Measurements from ENCODE around the gene NINJ2. TPM values are rescaled to one million over a fixed set of nuclear protein-coding genes. Genes with fewer than 3 reads are reported as not detected.

Gene NINJ2
- total RNA-seq, 1 donor from 2014 or later: not detected

- Mint-ChIP-seq H3K27ac (ENCODE audit: unreplicated experiment) (peak overlapping the region; percentile 53), H3K4me1 (ENCODE audit: low read depth, unreplicated experiment) (peaks cover 15% of the 10 kb centered on the region), H3K9me3 (ENCODE audit: unreplicated experiment) (peaks cover 2% of the 10 kb centered on the region), H3K4me3 (ENCODE audit: unreplicated experiment) (no peak overlapping the region), H3K27me3 (ENCODE audit: low read depth, unreplicated experiment) (no peaks in the 10 kb centered on the region), H3K36me3 (ENCODE audit: low read depth, unreplicated experiment) (no peaks in the 10 kb centered on the region)
- no peak for FAIRE-seq
- no peaks in the 10 kb centered on the region for H3K9me3 ChIP-seq (ENCODE audit: insufficient read depth, low read depth, low read length)
- H2AFZ ChIP-seq (ENCODE audit: low read depth, low read length): no peak overlapping the region
- TF ChIP-seq CTCF (IDR thresholded peaks at IDR 0.05; ENCODE audit: insufficient read depth, low read depth, low read length): no peak
- TF ChIP-seq EZH2 (IDR thresholded peaks at IDR 0.05; ENCODE audit: insufficient read depth, low read length): no peak
- H3K36me3 ChIP-seq (ENCODE audit: insufficient read depth, low read length): no peaks in the 10 kb centered on the region
- no peak overlapping the region for H3K27ac ChIP-seq (ENCODE audit: low read depth, low read length)
- no peaks in the 10 kb centered on the region for H4K20me1 ChIP-seq (ENCODE audit: insufficient read depth, low read length)
- no peaks in the 10 kb centered on the region for H3K79me2 ChIP-seq (ENCODE audit: insufficient read depth, low read length)
- no peak overlapping the region for H3K4me2 ChIP-seq (ENCODE audit: low read length)
- H3K27me3 ChIP-seq (ENCODE audit: insufficient read depth, low read length): no peaks in the 10 kb centered on the region
- no peak overlapping the region for H3K4me3 ChIP-seq (ENCODE audit: insufficient read depth, low read depth, low read length)
- H3K9ac ChIP-seq (ENCODE audit: low read length): no peak overlapping the region
- DNase-seq (ENCODE audit: low read depth): no peak
- peaks cover 17% of the 10 kb centered on the region for H3K4me1 ChIP-seq (ENCODE audit: insufficient read depth, low read length)
Measured at GRCh38 chr12:640773-641172, 22.5 kb downstream of the NINJ2 start.

- DNase-seq (ENCODE audit: low read depth): no peak
- no peak for TF ChIP-seq EZH2 (IDR thresholded peaks at IDR 0.05; ENCODE audit: insufficient read depth, low read length)
Measured at GRCh38 chr12:639988-640387, 23.3 kb downstream of the NINJ2 start.

GRCh38 chr12:639566-639965 is 23.7 kb downstream of the NINJ2 start:
- H4K20me1 ChIP-seq (ENCODE audit: insufficient read depth, low read length): no peaks in the 10 kb centered on the region
- no peak for DNase-seq (ENCODE audit: low read depth)
- H2AFZ ChIP-seq (ENCODE audit: low read depth, low read length): no peak overlapping the region
- H3K9me3 Mint-ChIP-seq (ENCODE audit: unreplicated experiment): peaks cover 2% of the 10 kb centered on the region
- no peaks in the 10 kb centered on the region for H3K27me3 Mint-ChIP-seq (ENCODE audit: low read depth, unreplicated experiment)
- no peaks in the 10 kb centered on the region for H3K36me3 Mint-ChIP-seq (ENCODE audit: low read depth, unreplicated experiment)
- H3K36me3 ChIP-seq (ENCODE audit: insufficient read depth, low read length): no peaks in the 10 kb centered on the region
- TF ChIP-seq EZH2 (IDR thresholded peaks at IDR 0.05; ENCODE audit: insufficient read depth, low read length): no peak
- TF ChIP-seq CTCF (IDR thresholded peaks at IDR 0.05; ENCODE audit: insufficient read depth, low read depth, low read length): no peak
- no peaks in the 10 kb centered on the region for H3K79me2 ChIP-seq (ENCODE audit: insufficient read depth, low read length)
- H3K9ac ChIP-seq (ENCODE audit: low read length): no peak overlapping the region
- H3K4me3 Mint-ChIP-seq (ENCODE audit: unreplicated experiment): no peak overlapping the region
- H3K4me1 Mint-ChIP-seq (ENCODE audit: low read depth, unreplicated experiment): peaks cover 5% of the 10 kb centered on the region
- H3K4me3 ChIP-seq (ENCODE audit: insufficient read depth, low read depth, low read length): no peak overlapping the region
- no peak for FAIRE-seq
- H3K27ac Mint-ChIP-seq (ENCODE audit: unreplicated experiment): no peak overlapping the region
- H3K27me3 ChIP-seq (ENCODE audit: insufficient read depth, low read length): no peaks in the 10 kb centered on the region
- H3K4me1 ChIP-seq (ENCODE audit: insufficient read depth, low read length): peaks cover 7% of the 10 kb centered on the region
- H3K9me3 ChIP-seq (ENCODE audit: insufficient read depth, low read depth, low read length): no peaks in the 10 kb centered on the region
- H3K27ac ChIP-seq (ENCODE audit: low read depth, low read length): no peak overlapping the region
- H3K4me2 ChIP-seq (ENCODE audit: low read length): no peak overlapping the region

More at GRCh38 chr12:639988-640387, 23.3 kb downstream of the NINJ2 start:
- no peak for FAIRE-seq
- H3K36me3 ChIP-seq (ENCODE audit: insufficient read depth, low read length): no peaks in the 10 kb centered on the region
- H3K4me1 Mint-ChIP-seq (ENCODE audit: low read depth, unreplicated experiment): peaks cover 7% of the 10 kb centered on the region
- H3K9ac ChIP-seq (ENCODE audit: low read length): no peak overlapping the region
- peaks cover 10% of the 10 kb centered on the region for H3K4me1 ChIP-seq (ENCODE audit: insufficient read depth, low read length)
- H3K79me2 ChIP-seq (ENCODE audit: insufficient read depth, low read length): no peaks in the 10 kb centered on the region
- H3K27ac Mint-ChIP-seq (ENCODE audit: unreplicated experiment): no peak overlapping the region
- no peak overlapping the region for H3K4me3 Mint-ChIP-seq (ENCODE audit: unreplicated experiment)
- no peaks in the 10 kb centered on the region for H3K27me3 Mint-ChIP-seq (ENCODE audit: low read depth, unreplicated experiment)
- H3K9me3 Mint-ChIP-seq (ENCODE audit: unreplicated experiment): peaks cover 2% of the 10 kb centered on the region
- no peak overlapping the region for H3K4me3 ChIP-seq (ENCODE audit: insufficient read depth, low read depth, low read length)
- no peaks in the 10 kb centered on the region for H3K9me3 ChIP-seq (ENCODE audit: insufficient read depth, low read depth, low read length)
- H3K36me3 Mint-ChIP-seq (ENCODE audit: low read depth, unreplicated experiment): no peaks in the 10 kb centered on the region
- H3K27ac ChIP-seq (ENCODE audit: low read depth, low read length): no peak overlapping the region
- H2AFZ ChIP-seq (ENCODE audit: low read depth, low read length): no peak overlapping the region
- H4K20me1 ChIP-seq (ENCODE audit: insufficient read depth, low read length): no peaks in the 10 kb centered on the region
- H3K27me3 ChIP-seq (ENCODE audit: insufficient read depth, low read length): no peaks in the 10 kb centered on the region
- no peak overlapping the region for H3K4me2 ChIP-seq (ENCODE audit: low read length)

All from astrocyte (in vitro differentiated cells and primary cell).